Measurements from ENCODE around the gene ARID4A.

DNA sequence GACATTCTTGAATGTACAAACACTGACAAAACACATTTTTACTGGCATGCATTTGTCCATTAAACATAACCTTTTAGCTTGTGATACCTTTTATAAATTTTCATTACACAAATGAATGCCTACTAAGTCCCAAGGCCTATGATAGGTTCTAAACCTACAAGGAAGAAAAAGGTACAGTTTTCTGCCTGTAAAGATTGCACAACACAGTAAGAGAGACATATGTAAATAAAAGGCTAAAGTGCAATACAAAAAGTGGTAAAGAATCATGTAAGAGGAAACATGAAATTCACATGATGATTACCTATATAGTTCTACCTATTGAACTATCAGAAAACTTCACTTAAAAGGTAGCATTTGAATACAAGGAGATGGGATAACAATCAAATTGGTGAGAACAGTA is 14.6 kb upstream of the ARID4A start:
- TF ChIP-seq POLR2AphosphoS5 (IDR thresholded peaks at IDR 0.05; ENCODE audit: insufficient read depth, low read depth, low read length) (no peak), JUN (IDR thresholded peaks at IDR 0.05; ENCODE audit: borderline replicate concordance, insufficient read depth, insufficient read length, low read depth) (no peak), POLR2A (IDR thresholded peaks at IDR 0.05; ENCODE audit: low read depth, low read length) (no peak), MYC (IDR thresholded peaks at IDR 0.05; ENCODE audit: low read depth, low read length) (no peak), EZH2 (IDR thresholded peaks at IDR 0.05; ENCODE audit: borderline replicate concordance, low read depth, low read length, severe bottlenecking) (no peak), FOS (IDR thresholded peaks at IDR 0.05; ENCODE audit: borderline replicate concordance, insufficient read depth, low read length) (no peak)
- TF ChIP-seq, protein P1, sequence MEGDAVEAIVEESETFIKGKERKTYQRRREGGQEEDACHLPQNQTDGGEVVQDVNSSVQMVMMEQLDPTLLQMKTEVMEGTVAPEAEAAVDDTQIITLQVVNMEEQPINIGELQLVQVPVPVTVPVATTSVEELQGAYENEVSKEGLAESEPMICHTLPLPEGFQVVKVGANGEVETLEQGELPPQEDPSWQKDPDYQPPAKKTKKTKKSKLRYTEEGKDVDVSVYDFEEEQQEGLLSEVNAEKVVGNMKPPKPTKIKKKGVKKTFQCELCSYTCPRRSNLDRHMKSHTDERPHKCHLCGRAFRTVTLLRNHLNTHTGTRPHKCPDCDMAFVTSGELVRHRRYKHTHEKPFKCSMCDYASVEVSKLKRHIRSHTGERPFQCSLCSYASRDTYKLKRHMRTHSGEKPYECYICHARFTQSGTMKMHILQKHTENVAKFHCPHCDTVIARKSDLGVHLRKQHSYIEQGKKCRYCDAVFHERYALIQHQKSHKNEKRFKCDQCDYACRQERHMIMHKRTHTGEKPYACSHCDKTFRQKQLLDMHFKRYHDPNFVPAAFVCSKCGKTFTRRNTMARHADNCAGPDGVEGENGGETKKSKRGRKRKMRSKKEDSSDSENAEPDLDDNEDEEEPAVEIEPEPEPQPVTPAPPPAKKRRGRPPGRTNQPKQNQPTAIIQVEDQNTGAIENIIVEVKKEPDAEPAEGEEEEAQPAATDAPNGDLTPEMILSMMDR (IDR thresholded peaks at IDR 0.05; ENCODE audit: extremely low read depth in 1 of 2, insufficient read depth in 1 of 2, low read depth in 1 of 2, low read length in 2 of 2), result no peak
- TF ChIP-seq, protein P2, sequence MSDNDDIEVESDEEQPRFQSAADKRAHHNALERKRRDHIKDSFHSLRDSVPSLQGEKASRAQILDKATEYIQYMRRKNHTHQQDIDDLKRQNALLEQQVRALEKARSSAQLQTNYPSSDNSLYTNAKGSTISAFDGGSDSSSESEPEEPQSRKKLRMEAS (IDR thresholded peaks at IDR 0.05; ENCODE audit: insufficient read depth, insufficient read length), result no peak

Data from endothelial cell of umbilical vein (primary cell).